8988T (cell line): ENCODE data around the gene BSND.
A peak's percentile ranks its signal among the peaks of the same experiment; 100 is the strongest.
"Not testable (repeated sequence)": the region's sequence is repeated elsewhere in the genome, so short reads cannot be mapped to it uniquely, and the experiment has no call there.

Source experiments
- DNase-seq: peaks from one replicate; pipeline ENCODE4 v3.0.0; 2011

Gene BSND

DNA sequence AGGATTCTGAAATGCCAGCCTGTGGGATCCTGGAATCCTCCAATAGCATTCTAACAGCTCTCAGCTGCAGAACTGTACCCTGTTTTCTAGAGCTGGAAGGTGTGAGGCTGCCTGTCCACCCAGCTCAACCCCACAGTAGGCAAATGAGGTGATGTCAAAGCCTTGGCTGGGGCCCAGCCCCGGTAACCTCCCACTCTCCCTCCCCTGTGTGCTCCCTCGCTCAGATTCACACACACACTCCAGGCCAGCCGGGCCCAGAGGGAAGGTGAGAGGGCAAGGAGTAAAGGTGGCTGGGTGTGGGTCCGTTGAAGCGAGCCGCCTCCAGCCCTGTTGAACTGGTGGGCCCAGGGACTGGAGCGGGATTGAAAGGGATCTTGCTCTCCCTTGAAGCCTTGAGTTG lies at the start of gene BSND:
Gene BSND (plus strand): TSS at position 257 of the 400 bp plus-strand sequence. CDS start 254 bp downstream, outside the sequence.
- DNase-seq, result no peak

DNA sequence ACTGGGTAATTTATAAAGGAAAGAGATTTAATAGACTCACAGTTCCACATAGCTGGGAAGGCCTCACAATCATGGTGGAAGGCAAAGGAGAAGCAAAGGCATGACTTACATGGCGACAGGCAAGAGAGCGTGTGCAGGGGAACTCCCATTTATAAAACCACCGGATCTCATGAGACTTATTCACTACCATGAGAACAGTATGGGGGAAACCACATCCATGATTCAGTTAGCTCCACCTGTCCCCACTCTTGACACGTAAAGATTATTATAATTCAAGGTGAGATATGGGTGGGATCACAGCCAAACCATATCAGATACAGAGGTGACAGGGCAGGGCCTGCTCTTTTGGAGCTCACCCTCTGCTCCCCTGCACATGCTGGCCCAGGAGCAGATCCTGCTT lies 49.7 kb upstream of the BSND start:
- DNase-seq, result no peak

DNA sequence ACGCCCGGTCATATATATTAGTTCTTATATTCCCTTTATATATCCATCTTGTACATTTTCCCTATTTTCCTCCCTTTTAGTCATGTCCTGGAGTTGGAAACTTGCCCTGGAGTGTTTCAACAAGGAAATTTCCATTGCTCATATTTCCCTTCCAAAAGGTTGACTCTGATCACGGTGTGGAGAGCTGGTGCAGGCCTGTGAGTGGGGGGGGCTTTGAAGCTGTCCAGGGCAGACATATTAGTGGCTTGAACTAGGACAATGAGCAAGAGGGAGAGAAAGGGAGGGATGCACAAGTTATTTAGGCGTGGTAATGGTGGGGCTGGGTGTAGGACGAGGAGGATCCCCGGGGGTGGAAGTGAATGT lies 48.7 kb upstream of the BSND start:
- no peak for DNase-seq

DNA sequence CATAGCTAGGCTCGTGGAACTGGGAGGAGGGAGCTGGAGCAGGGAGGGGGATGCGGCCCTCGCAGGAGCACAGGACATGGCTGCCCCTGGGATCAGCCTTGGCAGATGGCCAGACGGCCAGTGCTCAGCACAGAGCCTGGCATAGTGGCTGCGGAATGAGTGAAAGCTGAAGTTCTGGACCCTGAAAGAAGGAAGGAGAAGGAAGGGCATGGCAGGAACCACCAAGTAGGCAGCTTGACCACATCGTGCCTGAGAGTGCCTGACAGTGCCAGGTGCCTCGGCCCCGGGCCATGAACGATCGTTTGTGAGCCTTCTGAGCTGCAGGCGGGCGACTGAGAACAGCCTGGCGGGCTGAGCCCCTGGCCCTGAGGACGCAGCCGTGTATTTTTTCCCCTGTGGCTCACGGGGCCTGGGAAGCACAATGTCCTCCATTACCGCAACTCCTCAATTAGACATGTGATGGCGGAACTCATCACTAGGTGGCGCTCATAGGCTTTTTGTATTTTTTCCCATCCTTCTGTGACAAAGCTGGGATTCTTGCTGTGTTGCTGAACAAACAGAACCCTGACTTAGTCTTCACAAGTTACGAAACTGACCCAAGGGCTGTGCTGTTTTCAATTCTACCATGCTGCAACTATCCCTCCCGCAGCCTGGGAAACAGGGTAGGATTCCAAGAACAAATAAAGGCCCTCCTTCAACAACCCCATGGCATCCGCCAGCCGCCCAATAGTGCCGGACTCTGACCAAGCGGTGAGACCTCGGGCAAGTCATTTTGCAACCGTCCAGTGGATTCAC lies 48.2 kb upstream of the BSND start:
- DNase-seq, result peak; percentile 44

DNA sequence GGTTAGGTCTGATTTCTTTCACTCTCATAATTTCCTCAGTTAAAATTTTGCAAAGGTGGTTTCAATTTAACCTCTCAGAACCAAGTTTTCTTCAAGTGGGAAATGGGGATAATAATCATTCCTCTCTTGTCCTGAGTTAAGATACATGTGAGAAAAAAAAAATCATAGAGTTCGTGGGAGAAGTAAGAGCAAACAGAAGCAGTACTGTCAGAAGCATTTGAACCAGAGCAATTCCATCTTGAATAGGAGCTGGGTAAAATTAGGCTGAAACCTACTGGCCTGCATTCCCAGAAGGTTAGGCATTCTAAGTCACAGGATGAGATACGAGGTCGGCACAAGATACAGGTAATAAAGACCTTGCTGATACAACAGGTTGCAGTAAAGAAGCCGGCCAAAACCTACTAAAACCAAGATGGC lies 46.9 kb upstream of the BSND start:
- no peak for DNase-seq

DNA sequence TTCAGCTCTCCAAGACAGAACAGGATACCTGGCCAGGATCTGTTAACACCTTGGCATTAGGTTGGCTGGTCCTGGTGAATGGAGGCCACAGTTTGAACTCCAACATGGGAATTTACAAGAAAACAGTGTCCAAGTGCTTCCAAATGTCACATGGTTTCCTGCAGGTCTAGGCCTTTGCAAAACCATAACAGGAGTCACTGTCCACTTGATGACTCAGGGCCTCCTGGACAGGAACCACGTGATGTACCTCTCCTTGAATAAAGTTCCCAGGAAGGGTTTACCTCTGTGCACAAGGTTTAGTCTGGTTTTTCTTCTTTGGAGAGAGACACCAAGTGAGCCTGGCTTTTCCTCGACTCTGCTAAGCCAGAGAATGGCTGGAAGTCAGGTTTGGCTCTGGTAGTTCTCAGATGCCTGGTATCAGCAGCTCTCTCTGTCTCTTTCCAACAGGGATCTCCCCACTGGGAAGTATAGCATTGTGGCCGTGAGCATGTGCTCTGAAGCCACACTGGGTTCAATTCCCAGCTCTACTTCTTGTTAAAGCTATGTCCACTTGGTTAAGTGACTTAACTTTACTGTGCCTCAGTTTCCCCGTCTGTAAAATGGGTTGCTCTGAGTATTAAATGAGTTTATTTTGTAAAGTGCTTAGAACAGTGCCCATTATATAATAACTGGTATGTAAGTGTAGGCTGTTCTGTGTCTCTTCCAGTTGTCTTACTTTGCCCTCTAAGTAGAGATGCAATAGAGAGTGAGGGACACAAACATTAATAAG lies 45.6 kb upstream of the BSND start:
- no peak for DNase-seq

DNA sequence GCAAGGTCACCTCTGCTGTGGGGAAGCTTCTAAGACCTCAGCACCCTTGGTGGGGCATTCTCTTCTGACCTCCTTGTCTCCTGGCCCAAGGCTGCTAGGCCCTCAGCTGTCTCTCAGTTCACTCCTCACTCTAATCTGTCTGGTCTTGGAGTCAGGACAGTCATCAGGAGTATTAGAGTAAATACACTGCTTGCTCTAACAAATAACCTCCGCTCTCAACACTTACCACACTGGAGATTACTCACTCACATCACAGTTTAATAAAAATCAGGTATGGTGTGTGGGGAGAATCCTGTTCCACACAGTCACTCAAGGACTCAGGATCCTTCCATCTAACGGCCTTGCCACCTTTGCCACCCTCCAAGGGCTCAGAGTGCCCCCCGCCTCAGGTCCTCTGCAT lies 44.9 kb upstream of the BSND start:
- DNase-seq, result no peak

DNA sequence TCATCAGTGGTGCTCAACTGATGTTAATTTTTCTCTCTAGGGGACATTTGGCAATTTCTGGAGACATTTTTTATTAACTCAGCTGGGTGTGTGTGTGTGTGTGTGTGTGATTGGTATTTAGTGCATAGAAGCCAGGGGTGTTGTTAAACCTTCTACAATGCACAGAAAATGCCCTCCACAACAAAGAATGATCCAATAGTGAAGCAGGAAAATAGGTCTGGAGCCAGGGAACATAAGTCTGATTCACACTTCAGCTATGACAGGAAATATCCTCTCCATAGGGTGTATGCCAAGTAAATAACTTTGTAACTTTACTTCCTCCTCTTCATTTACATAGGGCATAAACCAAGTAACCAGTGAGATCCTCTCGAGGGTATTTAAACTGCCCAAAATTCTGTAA lies 43.4 kb upstream of the BSND start:
- no peak for DNase-seq

DNA sequence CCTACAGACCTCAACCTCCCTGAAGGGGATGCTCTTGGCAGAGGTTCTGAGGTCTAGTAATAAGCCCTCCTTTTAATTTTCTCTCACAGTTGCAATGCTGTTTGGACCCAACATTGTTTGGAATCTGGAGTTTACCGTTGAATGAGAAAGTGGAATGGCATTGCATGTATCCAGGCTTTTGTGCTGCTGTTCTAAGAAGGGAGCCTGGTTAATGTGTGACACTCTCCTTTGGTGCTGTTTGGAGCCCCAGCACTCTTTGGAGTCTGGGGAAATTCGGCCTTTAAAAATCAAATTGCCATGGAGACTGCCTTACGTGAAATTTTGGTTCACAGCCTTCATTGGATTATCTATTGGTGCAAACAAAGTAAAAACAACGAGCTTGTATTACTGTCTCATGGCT lies 42.0 kb upstream of the BSND start:
- DNase-seq, result no peak

DNA sequence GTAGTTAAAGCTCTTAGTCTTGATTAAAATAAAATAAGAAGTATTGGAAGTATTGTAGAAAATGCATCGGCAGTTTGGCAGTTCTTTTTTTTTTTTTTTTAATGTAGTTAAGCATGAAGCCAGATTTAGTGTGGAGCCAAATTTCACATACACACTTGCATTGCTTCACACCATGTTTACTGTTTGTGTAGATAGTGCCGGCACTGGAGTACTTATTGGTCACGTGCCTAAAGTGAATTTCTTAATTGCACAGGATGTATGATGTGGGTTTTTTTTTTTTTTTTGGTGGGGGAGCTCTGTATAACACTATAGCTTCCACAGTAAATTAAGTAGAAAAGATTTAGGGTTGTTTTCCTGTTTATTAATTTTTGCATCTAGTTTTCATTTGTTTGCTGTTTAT lies 39.5 kb upstream of the BSND start:
- DNase-seq, result no peak

DNA sequence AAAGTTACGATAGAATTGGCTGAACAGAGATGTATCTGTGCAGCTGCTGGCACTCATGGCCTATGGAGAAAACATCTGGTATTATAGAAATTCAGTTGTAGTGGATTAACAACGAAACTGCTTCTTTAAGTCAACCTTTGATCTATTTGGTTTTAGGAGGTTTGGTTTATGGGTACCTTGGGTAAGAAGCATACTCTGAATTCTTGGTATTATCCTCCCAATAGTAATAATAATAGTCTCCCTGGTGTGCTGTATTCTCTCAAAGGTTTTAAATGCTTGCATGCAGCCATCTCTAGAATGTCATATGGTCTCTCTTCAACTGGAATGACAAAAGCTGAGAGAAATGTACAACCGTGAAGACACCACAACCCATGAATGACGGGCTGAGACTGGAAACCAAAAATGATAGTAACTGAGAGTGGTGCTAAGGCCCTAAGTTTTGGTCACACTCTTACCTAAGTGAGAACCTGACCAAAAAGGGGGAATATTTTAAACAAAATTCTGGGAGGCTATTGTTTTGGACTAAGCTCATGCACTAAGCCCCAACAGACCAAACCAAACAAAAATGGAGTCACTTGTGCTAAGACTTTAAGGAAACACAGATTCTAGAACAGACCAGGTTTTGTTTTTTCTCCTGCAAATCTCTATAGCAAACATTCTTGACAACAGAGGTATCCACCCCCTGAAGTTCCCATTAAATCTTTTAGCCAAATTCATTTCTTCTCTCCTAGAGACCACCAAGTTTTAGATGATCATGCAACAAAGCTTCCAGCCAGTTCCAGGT lies 35.9 kb upstream of the BSND start:
- DNase-seq, result no peak

DNA sequence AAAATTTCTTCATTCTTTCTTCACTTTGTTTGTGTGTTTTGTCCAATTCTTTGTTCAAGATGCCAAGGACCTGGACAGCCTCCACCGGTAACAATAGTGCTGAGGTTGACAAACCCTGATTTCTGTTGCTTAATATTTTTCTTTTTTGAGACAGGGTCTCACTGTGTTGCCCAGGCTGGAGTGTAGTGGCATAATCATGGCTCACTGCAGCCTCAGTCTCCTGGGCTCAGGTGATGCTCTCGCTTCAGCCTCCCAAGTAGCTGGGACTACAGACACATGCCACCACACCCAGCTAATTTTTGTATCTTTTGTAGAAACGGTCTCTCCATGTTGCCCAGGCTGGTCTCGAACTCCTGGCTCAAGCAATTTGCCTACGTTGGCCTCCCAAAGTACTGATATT lies 34.9 kb upstream of the BSND start:
- DNase-seq, result not testable (repeated sequence)

DNA sequence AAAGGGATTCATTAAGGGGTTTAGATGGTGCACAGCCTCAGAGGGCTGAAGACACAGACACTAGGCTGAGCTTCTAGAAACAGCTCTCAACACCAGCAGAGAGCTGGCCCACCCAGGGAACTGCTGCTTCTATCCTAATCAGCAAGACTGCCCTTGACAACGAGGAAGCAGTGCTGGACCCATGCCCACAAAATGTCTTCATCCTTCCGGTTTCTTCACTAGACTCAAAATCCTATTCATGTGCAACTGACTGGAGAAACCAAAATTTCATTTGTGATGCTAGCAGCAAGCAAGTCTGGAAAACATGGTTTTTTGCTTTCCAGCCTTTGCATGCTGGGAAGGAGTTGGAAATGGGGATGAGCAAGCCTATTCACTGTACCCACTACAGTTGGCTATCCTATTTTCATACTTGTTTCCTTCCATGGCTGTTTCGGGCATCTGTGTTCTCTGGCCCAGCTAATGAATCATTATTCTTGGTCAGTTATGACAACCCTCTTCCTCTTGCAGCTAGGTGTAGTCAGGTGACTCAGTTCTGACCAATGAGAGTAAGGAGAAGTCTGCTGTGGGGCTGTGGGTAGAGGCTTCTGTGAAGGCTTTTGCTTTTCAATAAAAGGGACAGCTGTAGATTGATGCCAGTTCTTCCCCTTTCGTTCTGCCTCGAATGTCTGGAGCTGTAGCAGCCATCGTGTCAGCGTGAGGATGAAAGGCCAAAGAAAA lies 33.0 kb upstream of the BSND start:
- no peak for DNase-seq

DNA sequence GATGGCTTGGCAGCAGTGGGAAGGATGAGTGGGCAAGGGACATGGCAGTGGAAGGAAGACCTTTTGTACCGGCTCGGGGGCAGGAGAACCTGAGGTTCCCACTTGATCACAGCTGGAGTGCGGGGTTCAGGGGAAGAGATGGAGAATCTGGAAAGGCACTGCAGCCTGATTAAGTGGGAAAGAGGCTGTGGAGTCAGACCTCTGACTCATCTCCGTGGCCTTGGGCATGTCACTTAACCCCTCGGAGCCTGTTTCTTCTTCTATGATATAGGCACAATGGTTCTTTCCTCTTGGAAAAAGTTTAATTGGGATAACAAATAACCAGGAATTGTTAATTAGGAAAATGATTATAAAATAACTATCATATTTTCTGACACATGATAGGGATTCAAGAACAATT lies 31.4 kb upstream of the BSND start:
- DNase-seq, result no peak

DNA sequence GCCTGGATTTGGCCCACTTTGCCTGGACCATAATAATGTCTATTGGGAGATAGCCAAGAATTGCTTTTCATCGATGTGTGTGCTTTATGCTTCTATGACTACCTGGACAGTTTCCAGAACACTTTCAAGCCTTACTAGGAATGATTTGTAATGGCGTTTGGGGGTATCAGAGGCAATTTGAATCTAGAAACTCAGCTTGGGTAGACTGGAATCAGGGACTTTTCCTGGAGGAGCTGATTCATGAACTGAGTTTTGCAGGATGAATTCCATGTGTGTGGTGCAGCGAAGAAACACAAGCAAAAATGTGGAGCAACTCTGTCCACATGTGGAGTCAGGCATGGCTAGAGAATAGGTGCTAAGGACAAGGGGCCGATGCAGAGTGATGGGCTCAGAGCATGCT lies 30.2 kb upstream of the BSND start:
- no peak for DNase-seq

DNA sequence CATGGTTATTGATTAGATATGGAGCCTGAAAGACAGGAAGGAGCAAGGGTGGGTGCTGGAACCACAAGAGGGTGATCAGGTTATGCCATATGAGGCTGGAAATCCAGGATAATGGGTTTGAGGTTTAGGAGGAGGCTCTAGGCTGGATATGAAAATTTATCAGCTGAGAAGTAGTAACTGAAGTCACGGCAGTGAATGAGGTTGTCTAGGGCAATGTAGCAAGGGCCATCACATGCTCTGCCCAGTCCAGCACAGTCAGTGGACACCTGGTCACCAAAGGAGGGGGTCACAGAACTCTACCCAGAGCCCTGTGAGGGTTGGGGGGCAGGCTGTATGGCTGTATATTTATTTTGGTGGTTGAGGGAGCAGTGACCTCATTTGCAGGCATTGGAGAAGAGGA lies 28.9 kb upstream of the BSND start:
- DNase-seq, result no peak

DNA sequence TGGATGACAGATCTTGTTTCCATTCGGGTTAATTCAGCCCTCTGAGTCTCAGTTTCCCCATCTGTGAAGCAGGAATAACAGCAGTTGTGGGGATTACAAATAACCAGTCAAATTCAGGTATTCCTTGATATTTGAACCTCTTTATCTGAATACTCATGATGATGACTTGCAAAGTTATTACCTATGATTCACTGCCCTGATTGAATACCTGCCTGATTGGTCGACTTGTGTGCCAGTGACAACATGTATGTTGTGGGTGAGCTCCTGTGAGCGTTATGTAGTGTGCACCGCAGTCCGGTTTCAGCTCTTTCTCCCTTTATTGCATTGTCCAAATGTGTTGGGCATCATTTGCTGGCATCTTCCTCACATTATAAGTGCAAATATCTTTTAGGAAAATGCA lies 27.8 kb upstream of the BSND start:
- DNase-seq, result no peak

DNA sequence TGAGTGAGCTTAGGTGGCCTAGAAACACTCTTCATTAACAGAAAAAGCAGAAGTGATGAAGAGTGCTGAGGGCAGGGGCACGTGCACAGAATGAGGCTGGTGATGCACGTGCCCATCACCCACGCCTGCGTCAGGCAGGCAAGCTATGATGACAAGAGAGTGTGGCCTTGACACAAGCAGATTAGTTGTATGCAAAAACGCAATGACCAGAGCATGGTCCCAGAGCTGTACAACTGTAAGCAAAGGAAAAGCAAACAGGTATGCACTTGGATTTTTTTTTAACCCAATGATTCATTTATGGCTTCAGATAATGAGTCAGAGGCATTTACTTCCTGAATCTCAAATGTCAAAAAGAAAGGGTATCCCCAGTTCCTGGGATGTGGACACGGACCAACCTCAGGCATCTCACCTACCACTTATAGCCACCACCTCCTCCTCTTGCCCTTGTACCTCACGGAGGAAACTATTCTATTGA lies 27.4 kb upstream of the BSND start:
- DNase-seq, result no peak

DNA sequence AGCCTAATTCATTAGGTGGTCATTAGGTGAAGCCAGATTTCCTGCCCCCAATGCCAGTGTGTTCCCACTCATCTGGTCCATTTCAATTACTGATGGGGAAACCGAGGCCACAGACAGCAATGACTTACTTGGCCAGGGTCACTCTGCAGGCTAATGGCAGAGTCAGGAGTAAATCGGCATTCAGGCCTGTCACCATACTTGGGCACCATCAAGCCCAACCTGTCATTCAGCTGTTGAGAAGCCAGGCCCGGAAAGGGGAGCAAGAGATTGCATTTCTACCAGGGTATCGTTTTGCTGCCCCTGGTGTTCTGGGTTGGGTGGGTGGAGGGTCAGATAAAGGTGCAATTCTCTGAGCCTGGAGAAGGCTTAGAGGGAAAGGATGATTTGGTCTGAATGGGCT lies 26.3 kb upstream of the BSND start:
- DNase-seq, result no peak

DNA sequence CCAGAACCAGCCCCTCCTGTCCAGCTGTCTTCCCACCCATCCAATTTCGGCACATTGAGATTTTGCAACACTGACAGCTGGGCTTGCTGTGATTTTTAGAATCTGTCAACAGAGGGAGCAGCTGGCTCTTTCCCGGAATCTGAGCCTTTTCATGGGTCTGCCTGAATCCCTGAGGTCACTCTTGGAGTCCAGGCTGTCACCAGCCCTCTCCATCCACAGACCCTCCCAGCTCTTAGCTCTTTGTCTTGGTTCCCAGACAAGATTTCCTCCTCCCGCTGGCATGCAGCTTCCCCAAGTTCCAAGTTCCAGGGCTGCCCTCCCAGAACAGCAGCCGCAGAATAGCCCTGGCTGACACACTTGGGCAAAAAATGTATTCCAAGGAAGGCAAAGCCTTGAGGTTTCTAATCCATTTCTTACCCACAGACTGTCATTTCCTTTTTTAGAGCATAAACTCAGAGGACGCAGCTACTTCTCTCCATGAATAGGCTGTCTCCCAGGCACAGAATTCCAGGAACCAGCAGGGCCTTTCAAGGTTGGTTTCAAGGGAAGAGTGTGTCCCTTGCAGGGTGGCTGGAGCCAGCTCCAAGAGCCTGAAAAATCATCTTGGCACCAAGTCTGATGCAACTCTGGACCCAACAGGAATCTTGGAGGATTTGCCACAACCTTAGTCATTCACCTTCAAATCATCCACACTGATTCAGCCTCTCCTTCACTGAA lies 25.4 kb upstream of the BSND start:
- DNase-seq, result no peak

DNA sequence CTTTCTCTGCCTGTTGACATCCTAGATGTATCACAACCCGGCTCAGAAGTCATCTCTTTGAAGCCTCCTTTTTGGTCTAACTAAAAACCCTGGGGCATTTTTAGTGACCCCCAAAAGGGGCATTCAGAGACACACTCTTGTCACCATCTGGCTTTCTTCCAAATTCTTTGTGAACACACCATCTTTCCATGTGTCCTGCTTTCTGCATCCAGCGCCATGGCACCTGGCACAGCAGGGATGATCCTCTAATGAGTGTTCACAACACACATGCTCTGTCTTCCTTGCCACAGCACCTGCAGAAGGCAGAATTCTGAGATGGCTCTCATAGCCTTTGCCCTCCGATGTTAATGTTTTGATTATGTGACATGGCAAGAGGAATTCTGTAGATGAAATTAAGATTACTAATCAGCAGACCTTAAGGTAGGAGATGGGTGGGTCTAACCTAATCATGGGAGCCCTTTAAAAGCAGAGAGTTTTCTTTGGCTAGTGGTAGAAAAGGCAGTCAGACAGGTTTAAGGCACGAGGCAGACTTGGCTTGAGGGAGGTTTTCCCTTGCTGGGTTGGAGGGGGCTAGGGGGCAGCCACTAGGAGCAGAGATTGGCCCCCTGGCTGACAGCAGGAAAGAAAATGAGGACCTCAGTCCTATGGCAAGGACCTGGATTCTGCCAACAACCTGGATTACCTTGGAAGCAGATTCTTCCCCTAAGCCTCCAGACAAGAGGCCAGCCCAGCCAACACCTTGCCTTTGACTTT lies 23.2 kb upstream of the BSND start:
- DNase-seq, result no peak

DNA sequence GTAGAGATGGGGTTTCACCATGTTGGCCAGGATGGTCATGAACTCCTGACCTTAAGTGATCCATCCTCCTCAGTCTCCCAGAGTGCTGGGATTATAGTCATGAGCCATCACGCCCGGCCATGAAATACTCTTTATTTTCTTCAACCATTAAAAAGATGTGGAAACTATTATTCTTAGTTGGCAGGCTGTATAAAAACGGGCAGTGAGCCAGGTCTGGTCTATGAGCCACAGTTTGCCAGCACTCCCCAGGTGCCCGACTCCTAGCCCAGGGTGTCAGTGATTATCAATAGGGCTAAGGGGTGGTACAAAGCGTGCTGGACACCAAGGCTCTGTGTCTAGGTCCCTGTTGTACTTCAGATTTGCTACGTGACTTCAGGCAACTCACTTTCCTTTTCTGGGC lies 22.0 kb upstream of the BSND start:
- no peak for DNase-seq
